Dendritic cell treated with granulocyte-macrophage colony-stimulating factor and Interleukin-4, amounts not matched to agents 40 ng/mL and 50 ng/mL, for 4 days (primary cell): Measurements from ENCODE around the gene SLC22A13.

Source experiments
- H3K27ac Mint-ChIP-seq: one replicate; pipeline ENCODE4 v1.8.0; 2022; ENCODE audit warnings: mild to moderate bottlenecking, mixed read lengths
- H3K27me3 Mint-ChIP-seq: one replicate; pipeline ENCODE4 v1.8.0; 2022; ENCODE audit warnings: mild to moderate bottlenecking, mixed read lengths
- H3K36me3 Mint-ChIP-seq: one replicate; pipeline ENCODE4 v1.8.0; 2022; ENCODE audit warnings: low read depth, mixed read lengths
- H3K4me1 Mint-ChIP-seq: one replicate; pipeline ENCODE4 v1.8.0; 2022; ENCODE audit warnings: low read depth, mixed read lengths
- H3K4me3 Mint-ChIP-seq: one replicate; pipeline ENCODE4 v1.8.0; 2022; ENCODE audit warnings: mild to moderate bottlenecking, moderate library complexity, mixed read lengths
- H3K9me3 Mint-ChIP-seq: one replicate; pipeline ENCODE4 v1.8.0; 2022; ENCODE audit warnings: mixed read lengths
- intact Hi-C: fragments of 100-400 bp; cut with micrococcal nuclease; formaldehyde crosslinking; loops from one replicate; pipeline ENCODE4 v1.15.0; 2022

Gene SLC22A13

DNA sequence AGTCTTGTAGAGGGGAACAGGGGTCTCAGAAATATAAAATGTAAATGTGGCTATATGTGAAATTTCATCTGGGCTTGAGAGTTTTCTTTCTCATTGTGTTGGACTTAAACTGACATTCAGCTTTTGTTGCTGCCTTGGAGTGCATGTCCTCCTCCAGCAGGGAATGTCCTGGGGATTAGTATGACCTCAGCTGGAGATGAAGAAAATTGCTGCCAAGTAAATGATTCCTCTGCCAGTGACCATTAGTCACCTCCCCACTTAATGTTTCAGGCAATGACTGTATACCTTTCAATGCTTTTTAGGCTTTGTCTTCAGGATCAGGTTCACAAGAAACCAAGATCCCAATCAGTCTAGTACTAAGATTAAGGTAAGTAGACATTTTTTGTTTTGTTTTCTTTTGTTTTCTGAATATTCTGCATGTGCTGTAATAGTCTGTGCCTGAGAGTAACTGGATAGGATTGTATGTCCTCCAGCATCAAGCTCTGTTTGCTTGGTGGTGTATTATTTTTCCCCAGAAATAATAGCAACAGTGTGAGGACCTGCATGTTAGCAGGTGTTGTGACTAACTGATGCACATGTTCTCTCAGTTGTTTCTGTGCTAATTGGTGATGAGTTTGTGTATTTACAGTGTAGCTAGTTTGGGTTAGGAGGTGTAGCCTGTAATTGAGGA is 18.1 kb upstream of the SLC22A13 start:
- Mint-ChIP-seq H3K9me3 (no peaks in the 10 kb centered on the region), H3K27me3 (no peaks in the 10 kb centered on the region), H3K4me3 (no peak overlapping the region), H3K27ac (no peak overlapping the region), H3K4me1 (no peaks in the 10 kb centered on the region), H3K36me3 (peaks cover 87% of the 10 kb centered on the region)
- intact Hi-C loops, result no loop called here

DNA sequence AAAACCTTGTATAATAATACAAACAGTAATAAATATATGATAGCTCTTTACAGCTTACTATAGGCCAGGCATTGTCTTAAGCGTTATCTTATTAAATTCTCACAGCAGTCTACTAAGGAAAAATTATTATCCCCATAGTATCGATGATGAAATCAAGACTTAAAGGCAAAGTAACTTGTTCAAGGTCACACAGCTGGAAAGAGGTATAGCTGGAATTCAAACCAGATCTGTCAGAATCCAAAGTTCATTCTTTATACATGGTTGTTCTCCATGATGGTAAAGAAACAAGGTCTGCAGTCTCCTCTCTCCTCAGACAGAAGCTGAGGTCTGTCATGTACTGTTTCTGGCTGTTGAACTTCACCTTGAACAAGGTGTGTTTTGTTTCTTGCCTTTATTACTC is 15.4 kb upstream of the SLC22A13 start:
- H3K4me1 Mint-ChIP-seq, result no peaks in the 10 kb centered on the region
- H3K4me3 Mint-ChIP-seq, result no peak overlapping the region
- H3K9me3 Mint-ChIP-seq, result no peaks in the 10 kb centered on the region
- H3K27ac Mint-ChIP-seq, result no peak overlapping the region
- intact Hi-C loops, result loop anchor here (10.0 kb wide), 1 partner anchor 225 kb away; no protein-coding TSS in a partner anchor
- H3K27me3 Mint-ChIP-seq, result no peaks in the 10 kb centered on the region
- H3K36me3 Mint-ChIP-seq, result peaks cover 95% of the 10 kb centered on the region

DNA sequence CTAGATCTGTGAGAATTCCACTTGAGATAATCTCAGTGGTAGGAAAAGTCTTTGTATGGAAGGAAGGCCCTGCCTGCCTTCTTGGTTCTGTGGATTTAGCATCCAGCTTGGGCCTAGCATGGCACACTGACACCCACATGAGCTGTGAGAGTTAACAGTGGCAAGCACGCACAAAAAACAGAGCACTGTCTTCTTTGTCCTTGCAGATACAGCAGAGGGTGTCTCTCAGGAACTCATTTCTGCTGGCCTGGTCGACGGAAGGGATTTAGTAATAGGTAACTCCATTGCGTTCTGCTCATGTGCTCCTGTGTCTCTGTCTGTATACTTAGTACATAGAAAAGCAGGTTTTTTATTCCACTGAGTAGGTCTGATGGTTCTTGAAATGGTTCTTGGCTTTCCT is 14.4 kb upstream of the SLC22A13 start:
- H3K4me1 Mint-ChIP-seq, result no peaks in the 10 kb centered on the region
- no peaks in the 10 kb centered on the region for H3K27me3 Mint-ChIP-seq
- H3K4me3 Mint-ChIP-seq, result no peak overlapping the region
- H3K36me3 Mint-ChIP-seq, result peaks cover 92% of the 10 kb centered on the region
- no peak overlapping the region for H3K27ac Mint-ChIP-seq
- intact Hi-C loops, result loop anchor here (10.0 kb wide), 1 partner anchor 224 kb away; no protein-coding TSS in a partner anchor
- no peaks in the 10 kb centered on the region for H3K9me3 Mint-ChIP-seq

DNA sequence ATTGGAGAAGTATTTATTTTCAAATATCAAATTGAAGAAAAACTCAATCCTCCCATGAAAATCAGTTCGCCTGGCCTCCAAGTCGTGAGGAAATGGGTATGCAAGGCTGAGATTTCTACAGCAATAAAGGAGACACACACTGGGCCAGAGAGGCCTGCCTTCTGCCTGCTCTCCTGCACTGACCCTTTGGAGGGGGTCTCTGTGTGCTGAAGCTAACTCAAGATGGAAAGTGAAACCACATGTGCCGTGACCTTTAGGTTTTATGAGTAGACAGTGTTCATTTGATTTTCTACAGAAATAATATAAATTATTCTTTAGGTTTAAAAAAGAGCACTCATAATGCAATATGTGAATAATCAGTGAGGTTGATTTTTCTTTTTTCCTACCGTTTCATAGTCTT is 11.9 kb upstream of the SLC22A13 start:
- Mint-ChIP-seq H3K9me3 (no peaks in the 10 kb centered on the region), H3K36me3 (peaks cover 72% of the 10 kb centered on the region), H3K4me3 (no peak overlapping the region), H3K4me1 (no peaks in the 10 kb centered on the region), H3K27me3 (no peaks in the 10 kb centered on the region), H3K27ac (no peak overlapping the region)
- intact Hi-C loops, result loop anchor here (10.0 kb wide), 1 partner anchor 221 kb away; no protein-coding TSS in a partner anchor

DNA sequence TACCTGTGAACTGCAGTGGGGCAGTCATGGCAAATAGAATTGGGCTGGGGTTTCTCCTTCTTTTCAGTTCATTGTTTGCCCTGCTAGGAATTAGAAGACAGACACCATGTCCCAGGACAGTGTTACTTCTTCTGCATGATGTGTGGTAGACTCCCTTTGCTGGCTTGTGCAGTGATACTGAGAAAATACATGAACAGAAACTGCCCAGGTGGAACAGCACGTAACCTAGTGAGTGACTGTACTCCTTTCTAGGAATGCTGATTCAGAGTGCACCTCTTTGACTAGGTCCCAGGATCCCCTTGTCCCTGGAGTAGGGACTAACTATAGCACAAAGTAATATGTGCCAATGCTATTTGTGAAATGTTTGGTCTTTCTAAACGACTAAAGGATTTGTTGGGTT is 10.7 kb upstream of the SLC22A13 start:
- no peaks in the 10 kb centered on the region for H3K27me3 Mint-ChIP-seq
- peaks cover 68% of the 10 kb centered on the region for H3K36me3 Mint-ChIP-seq
- intact Hi-C loops, result loop anchor here (10.0 kb wide), 1 partner anchor 220 kb away; no protein-coding TSS in a partner anchor
- no peak overlapping the region for H3K27ac Mint-ChIP-seq
- no peak overlapping the region for H3K4me3 Mint-ChIP-seq
- no peaks in the 10 kb centered on the region for H3K4me1 Mint-ChIP-seq
- no peaks in the 10 kb centered on the region for H3K9me3 Mint-ChIP-seq

DNA sequence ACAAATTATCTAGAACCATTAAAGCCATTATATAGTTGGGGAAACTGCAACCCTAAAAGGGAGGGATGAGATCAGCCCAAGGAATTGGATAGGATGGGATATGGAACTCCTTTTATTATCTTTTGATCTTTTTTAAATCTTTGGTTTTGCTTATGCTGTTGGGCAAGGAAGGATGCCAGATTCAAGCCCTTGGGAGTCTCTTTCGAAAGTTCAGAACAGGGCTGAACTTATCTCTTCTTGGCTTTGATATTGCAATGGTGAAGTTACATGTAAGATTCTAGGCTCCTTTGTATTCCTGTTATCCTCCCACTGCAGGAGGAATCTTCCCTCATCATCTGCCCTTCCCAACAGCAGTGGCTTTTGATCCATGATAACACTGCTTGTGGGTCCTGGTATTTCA is 10.0 kb upstream of the SLC22A13 start:
- Mint-ChIP-seq H3K27me3 (no peaks in the 10 kb centered on the region), H3K4me1 (no peaks in the 10 kb centered on the region), H3K9me3 (no peaks in the 10 kb centered on the region), H3K27ac (no peak overlapping the region), H3K36me3 (peaks cover 68% of the 10 kb centered on the region), H3K4me3 (no peak overlapping the region)
- intact Hi-C loops, result loop anchor here (10.0 kb wide), 1 partner anchor 219 kb away; no protein-coding TSS in a partner anchor

DNA sequence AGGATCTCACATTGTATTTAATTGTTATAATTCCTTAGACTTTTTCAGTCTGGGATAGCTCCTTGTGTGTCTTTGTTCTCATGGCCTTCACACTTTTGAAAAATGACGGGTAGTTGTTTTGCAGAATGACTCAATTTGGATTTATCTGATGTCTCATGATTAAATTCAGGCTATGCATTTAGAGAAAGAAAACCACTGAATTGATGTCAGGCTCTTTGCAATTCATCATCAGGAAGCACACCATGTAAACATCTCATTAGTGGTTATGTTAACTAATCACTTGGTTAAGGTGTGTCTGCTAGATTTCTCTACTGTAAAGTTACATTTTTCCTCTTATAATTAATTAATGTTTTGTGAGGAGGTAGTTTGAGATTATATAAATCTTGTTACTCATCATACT is 8.0 kb upstream of the SLC22A13 start:
- Mint-ChIP-seq H3K27me3 (no peaks in the 10 kb centered on the region), H3K27ac (no peak overlapping the region), H3K4me3 (no peak overlapping the region), H3K4me1 (no peaks in the 10 kb centered on the region), H3K36me3 (peaks cover 52% of the 10 kb centered on the region), H3K9me3 (no peaks in the 10 kb centered on the region)
- intact Hi-C loops, result loop anchor here (10.0 kb wide), 1 partner anchor 217 kb away; no protein-coding TSS in a partner anchor

DNA sequence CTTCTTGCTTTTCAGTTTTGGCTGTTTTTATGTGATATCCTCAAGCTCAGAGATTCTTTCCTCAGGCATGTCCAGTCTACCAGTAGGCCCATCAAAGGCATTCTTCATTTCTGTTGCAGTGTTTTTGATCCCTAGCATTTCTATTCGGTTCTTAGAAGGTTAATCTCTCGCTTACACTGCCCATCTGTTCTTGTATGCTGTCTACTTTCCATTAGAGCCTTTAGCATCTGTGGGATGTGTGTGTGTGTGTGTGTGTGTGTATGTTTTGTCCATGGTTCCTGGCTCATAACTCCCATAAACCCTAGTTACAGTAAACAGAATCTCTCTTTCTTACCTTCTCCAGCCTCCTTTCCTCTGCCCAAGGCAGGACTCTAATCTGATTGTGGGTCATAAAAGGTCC is 5.1 kb upstream of the SLC22A13 start:
- Mint-ChIP-seq H3K4me3 (no peak overlapping the region), H3K4me1 (no peaks in the 10 kb centered on the region)
- intact Hi-C loops, result no loop called here

DNA sequence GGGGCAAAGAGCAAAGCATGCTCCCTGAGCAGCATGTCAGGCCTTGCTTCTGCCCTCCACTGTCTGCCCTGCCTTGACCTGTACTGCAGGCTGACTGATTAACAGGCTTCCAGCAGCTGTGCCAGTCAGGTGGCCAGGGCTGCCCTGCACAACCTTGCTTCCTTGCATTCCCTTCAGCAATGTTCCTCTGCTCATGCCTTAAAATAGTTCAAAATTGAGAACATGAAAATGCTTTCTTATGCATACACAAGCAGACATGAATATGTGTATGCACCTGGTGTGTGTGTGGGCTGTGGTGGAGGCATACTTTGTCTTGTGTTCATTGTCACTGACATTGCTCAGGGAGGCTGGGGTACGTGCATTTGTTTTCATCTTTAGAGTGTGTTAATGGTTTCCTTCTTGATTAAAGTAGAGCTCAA is 1.2 kb upstream of the SLC22A13 start:
- peaks cover 20% of the 10 kb centered on the region for H3K4me1 Mint-ChIP-seq
- H3K36me3 Mint-ChIP-seq, result peaks cover 16% of the 10 kb centered on the region
- H3K27ac Mint-ChIP-seq, result no peak overlapping the region
- intact Hi-C loops, result no loop called here
- no peaks in the 10 kb centered on the region for H3K9me3 Mint-ChIP-seq
- no peak overlapping the region for H3K4me3 Mint-ChIP-seq
- H3K27me3 Mint-ChIP-seq, result no peaks in the 10 kb centered on the region

More for the DNA sequence above, 5.1 kb upstream of the SLC22A13 start:
- Mint-ChIP-seq H3K36me3 (peaks cover 23% of the 10 kb centered on the region), H3K27ac (no peak overlapping the region), H3K9me3 (no peaks in the 10 kb centered on the region), H3K27me3 (no peaks in the 10 kb centered on the region)

DNA sequence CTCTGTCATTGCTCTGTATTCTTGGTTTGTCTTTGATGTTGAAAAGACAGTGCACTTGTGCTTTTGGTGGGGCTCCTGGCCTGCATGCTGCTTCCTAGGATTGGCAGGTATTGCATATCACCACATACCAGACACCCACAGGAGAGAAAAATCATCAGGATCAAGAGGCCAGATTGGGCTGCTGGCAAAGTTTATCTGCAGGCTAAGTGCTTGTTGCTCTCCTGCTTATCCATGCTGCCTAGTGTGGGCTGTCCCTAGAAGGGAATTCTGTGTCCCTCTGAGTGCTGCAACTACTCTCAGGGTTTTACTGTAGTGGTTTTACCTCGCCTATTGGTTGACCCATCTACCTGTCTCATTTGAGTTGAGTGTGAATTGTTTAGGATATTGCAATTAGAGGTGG is 833 bp upstream of the SLC22A13 start:
- Mint-ChIP-seq H3K36me3 (peaks cover 12% of the 10 kb centered on the region), H3K4me1 (peaks cover 20% of the 10 kb centered on the region), H3K4me3 (no peak overlapping the region), H3K9me3 (no peaks in the 10 kb centered on the region), H3K27ac (no peak overlapping the region), H3K27me3 (no peaks in the 10 kb centered on the region)
- intact Hi-C loops, result no loop called here

DNA sequence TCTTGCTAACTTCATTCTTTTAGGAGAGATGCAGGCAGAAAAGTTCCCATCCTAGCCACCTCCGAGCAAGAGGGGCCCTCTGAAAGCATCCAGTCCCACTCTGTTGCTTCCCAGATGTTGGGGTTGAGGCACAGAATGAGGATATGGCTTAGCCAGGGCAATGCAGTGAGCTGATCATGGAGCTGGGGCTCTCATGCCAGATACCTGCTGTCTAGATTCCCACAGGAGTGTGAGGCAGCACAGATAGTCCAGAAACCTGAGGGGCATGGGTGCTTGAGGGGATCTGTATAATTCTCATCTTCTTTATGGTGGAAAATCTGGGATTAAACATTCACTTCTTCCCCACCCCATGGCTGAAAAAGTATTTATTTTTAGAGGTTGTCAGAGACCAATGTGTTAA is 1.2 kb downstream of the SLC22A13 start:
- Mint-ChIP-seq H3K27ac (no peak overlapping the region), H3K4me3 (no peak overlapping the region), H3K4me1 (peaks cover 20% of the 10 kb centered on the region), H3K27me3 (no peaks in the 10 kb centered on the region), H3K9me3 (no peaks in the 10 kb centered on the region), H3K36me3 (no peaks in the 10 kb centered on the region)
- intact Hi-C loops, result no loop called here

DNA sequence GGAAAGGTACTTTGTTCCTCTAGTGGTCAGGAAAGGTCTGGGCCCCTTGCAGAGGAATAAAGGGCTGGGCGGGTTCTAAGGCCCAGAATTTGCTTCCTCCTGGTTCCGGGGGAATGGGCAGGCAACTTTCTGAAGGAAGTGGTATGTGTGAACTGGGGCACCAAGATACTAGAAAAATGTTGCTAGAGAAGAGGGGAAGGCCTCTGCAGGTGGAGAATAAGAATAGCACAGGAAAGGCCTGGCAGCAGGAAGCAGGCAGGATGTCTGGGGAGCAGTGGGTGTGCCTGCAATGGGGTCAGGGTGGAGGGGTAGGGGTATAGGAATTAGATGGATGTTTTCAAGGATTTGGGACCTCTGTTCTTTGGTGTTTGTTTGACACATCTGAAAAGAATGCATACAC is 2.0 kb downstream of the SLC22A13 start:
- H3K9me3 Mint-ChIP-seq, result no peaks in the 10 kb centered on the region
- peaks cover 20% of the 10 kb centered on the region for H3K4me1 Mint-ChIP-seq
- no peak overlapping the region for H3K27ac Mint-ChIP-seq
- no peaks in the 10 kb centered on the region for H3K27me3 Mint-ChIP-seq
- H3K36me3 Mint-ChIP-seq, result no peaks in the 10 kb centered on the region
- intact Hi-C loops, result no loop called here
- H3K4me3 Mint-ChIP-seq, result no peak overlapping the region

DNA sequence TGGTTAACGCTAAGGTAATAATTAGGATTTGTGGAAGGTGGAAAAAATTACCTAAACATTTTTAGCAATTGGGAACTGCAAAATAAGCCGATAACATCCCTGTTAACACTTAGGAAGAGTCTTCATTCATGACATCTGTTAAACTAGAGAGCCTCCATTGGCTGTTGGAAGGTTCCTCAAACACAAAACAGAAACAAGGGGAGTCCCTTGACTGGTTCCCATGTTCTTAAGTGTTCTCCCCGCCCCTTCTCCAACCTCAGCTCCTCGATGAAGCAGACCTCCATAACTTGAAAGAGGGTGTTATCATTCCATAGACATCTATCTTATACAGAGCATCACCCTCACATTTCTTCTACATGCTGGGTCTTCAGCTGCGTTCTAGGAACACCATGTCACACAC is 2.5 kb downstream of the SLC22A13 start:
- Mint-ChIP-seq H3K4me3 (no peak overlapping the region), H3K36me3 (no peaks in the 10 kb centered on the region), H3K9me3 (no peaks in the 10 kb centered on the region), H3K27me3 (no peaks in the 10 kb centered on the region), H3K4me1 (peaks cover 20% of the 10 kb centered on the region), H3K27ac (no peak overlapping the region)
- intact Hi-C loops, result no loop called here

DNA sequence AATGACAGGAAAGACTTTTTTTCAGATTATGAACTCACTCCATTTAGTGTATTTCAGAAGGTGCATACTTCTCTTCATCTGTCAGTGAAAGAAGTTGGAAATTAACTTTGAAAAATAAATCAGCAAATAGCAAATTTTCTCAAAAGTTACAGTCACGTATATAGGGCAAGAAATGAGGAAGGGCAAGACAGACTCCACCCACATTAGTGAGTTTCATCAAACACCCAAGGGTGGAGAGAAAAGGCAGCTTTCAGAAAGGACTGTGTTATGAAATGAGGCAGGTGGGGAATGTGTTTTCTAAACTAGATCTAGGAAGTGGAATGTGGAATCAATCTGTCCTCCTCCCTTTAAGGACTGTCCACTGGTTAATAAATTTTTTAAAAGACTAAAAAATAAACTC is 2.9 kb downstream of the SLC22A13 start:
- Mint-ChIP-seq H3K27me3 (no peaks in the 10 kb centered on the region), H3K4me1 (peaks cover 20% of the 10 kb centered on the region), H3K36me3 (no peaks in the 10 kb centered on the region), H3K4me3 (no peak overlapping the region), H3K27ac (no peak overlapping the region), H3K9me3 (no peaks in the 10 kb centered on the region)
- intact Hi-C loops, result no loop called here

DNA sequence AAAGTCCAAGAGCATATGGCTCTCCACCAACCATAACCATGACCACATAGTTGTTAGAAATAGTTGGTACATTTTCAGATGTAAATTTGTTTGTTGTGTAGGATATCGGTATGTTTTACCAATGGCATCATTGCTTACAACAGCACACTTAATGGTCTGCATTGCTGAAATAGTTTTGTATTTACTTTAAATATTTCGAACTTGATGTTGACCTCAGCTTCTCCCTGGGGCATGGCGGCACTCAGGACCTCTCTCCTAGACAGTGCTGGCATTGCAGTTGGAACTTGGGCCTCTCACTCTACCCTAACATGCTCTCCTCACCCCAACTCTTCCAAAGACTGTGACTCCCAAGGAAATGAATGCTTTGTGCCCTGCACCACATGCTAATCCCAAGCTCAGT is 5.0 kb downstream of the SLC22A13 start:
- H3K4me1 Mint-ChIP-seq, result peaks cover 20% of the 10 kb centered on the region
- peaks cover 5% of the 10 kb centered on the region for H3K36me3 Mint-ChIP-seq
- H3K4me3 Mint-ChIP-seq, result no peak overlapping the region
- intact Hi-C loops, result no loop called here
- H3K27me3 Mint-ChIP-seq, result no peaks in the 10 kb centered on the region
- no peaks in the 10 kb centered on the region for H3K9me3 Mint-ChIP-seq
- H3K27ac Mint-ChIP-seq, result no peak overlapping the region
